Peyer's patch (tissue), 4 donors: ENCODE results near the gene ANKRD44.

Source experiments
- POLR2A ChIP-seq, 2 donors: fragments of 450-650 bp; IDR thresholded peaks; one replicate each; pipeline ENCODE4 v1.5.1; 2017; ENCODE audit warnings: antibody characterized with exemption in 2 of 2, mild to moderate bottlenecking in 2 of 2, moderate library complexity in 2 of 2
- TF ChIP-seq, protein P1 (sequence below), 6 experiments: fragments of 450-650 bp in 4 of 6; fragments of 200-600 bp in 2 of 6; sonication (generic) in 1 of 6; IDR thresholded peaks; one replicate each; pipeline ENCODE4 v1.5.1; 2017 to 2019; ENCODE audit warnings: antibody characterized with exemption in 6 of 6, mild to moderate bottlenecking in 3 of 6, moderate library complexity in 1 of 6

DNA sequence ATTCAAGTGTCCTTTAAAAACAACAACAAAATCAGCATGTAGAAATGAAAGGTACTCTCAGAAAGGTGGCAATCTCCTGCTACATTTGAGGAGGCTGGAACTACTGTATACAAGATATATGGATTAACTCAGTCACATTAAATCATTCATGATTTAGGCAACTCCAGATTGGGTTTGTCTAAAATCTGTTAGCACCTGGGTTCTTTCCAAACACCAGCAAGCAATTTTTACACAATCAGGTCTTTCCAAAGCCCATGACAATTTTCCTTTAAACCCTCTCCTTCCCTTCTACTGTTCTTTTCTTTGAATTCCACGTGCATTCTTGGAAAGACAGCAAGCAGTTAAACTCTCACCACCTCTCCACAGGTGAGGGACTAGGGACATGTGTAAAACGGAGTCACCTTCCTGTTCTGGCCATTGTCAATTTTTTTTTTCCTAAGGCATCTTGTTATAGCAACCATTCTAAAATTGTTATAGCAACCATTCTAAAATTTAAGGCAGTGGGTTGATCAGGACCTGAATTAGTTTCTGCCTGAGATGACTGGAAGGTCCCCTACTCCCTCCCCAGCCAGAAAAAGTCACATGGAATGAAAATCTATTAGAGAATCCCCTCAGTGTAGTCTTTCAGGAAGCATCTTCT, 113.9 kb downstream of the ANKRD44 start:
- TF ChIP-seq POLR2A (IDR thresholded peaks at IDR 0.05), result no peak
- TF ChIP-seq, protein P1, sequence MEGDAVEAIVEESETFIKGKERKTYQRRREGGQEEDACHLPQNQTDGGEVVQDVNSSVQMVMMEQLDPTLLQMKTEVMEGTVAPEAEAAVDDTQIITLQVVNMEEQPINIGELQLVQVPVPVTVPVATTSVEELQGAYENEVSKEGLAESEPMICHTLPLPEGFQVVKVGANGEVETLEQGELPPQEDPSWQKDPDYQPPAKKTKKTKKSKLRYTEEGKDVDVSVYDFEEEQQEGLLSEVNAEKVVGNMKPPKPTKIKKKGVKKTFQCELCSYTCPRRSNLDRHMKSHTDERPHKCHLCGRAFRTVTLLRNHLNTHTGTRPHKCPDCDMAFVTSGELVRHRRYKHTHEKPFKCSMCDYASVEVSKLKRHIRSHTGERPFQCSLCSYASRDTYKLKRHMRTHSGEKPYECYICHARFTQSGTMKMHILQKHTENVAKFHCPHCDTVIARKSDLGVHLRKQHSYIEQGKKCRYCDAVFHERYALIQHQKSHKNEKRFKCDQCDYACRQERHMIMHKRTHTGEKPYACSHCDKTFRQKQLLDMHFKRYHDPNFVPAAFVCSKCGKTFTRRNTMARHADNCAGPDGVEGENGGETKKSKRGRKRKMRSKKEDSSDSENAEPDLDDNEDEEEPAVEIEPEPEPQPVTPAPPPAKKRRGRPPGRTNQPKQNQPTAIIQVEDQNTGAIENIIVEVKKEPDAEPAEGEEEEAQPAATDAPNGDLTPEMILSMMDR (IDR thresholded peaks at IDR 0.05), result no peak
